IMR-90 (cell line): ENCODE measurements around the gene NTF3. TPM values are rescaled to one million over a fixed set of nuclear protein-coding genes. Genes with fewer than 3 reads are reported as not detected.

ENCODE experiments used
- ATAC-seq: fragments of 200-7000 bp; cut with Tn5 transposase; 2 replicates; pipeline ENCODE4 v1.9.1; 2020; ENCODE audit warnings: low read depth, mild to moderate bottlenecking, moderate library complexity
- BruUV-seq: library from RNA; stranded (reverse); fragments of 400-500 nt; replicated peaks from 2 replicates; lab custom pipeline; 2021; lab: Mats Ljungman, UMichigan
- CTCF ChIA-PET: fragments of 300-600 bp; formaldehyde crosslinking; extraction: SDS; loops from one replicate; lab custom pipeline; 2021; ENCODE audit warnings: antibody characterized with exemption; lab: Yijun Ruan, JAX
- POLR2A ChIA-PET: fragments of 300-600 bp; sonication (Branson Sonifier 250); formaldehyde crosslinking; loops from one replicate; lab custom pipeline; 2022; ENCODE audit warnings: antibody characterized with exemption; ENCODE audit not compliant: unreplicated experiment; lab: Charles Lee
- DNase-seq: peaks from one replicate; pipeline ENCODE4 v3.0.0; 2013
- H2AFZ ChIP-seq: replicated peaks from 2 replicates; pipeline ENCODE3; 2013; ENCODE audit warnings: low read length, mild to moderate bottlenecking; ENCODE audit not compliant: poor library complexity
- H2AK5ac ChIP-seq: 2 replicates; pipeline ENCODE4 v1.6.1; 2013; ENCODE audit warnings: low read depth, low read length, inconsistent platforms
- H2AK9ac ChIP-seq: replicated peaks from 2 replicates; pipeline ENCODE3; 2013; ENCODE audit warnings: mild to moderate bottlenecking, low read depth, low read length, moderate library complexity; ENCODE audit not compliant: poor library complexity
- H2BK120ac ChIP-seq: 2 replicates; pipeline ENCODE4 v1.6.1; 2013; ENCODE audit warnings: low read depth, low read length, inconsistent platforms
- H2BK15ac ChIP-seq: 3 replicates; pipeline ENCODE4 v1.6.1; 2013; ENCODE audit warnings: low read depth, low read length, inconsistent platforms
- H2BK20ac ChIP-seq: 2 replicates; pipeline ENCODE4 v1.6.1; 2013; ENCODE audit warnings: low read depth, mild to moderate bottlenecking, inconsistent platforms, low read length, moderate library complexity
- H2BK5ac ChIP-seq: 2 replicates; pipeline ENCODE4 v1.6.1; 2013; ENCODE audit warnings: mild to moderate bottlenecking, low read depth, low read length, inconsistent platforms; ENCODE audit not compliant: poor library complexity, severe bottlenecking
- H3K14ac ChIP-seq: replicated peaks from 2 replicates; pipeline ENCODE4 v1.6.1; 2013; ENCODE audit warnings: low read depth, low read length, inconsistent platforms
- H3K18ac ChIP-seq: 2 replicates; pipeline ENCODE4 v1.6.1; 2013; ENCODE audit warnings: low read depth, low read length, control low read depth
- H3K23ac ChIP-seq: 2 replicates; pipeline ENCODE4 v1.6.1; 2013; ENCODE audit warnings: low read depth, low read length, inconsistent platforms
- H3K27ac ChIP-seq: 2 replicates; pipeline ENCODE4 v1.5.1; 2013; ENCODE audit warnings: mild to moderate bottlenecking, control low read depth, low read length; ENCODE audit not compliant: insufficient read depth
- H3K27me3 ChIP-seq: 2 replicates; pipeline ENCODE4 v1.6.1; 2013; ENCODE audit warnings: low read length; ENCODE audit not compliant: control insufficient read depth, insufficient read depth
- H3K36me3 ChIP-seq: 2 replicates; pipeline ENCODE4 v1.6.1; 2013; ENCODE audit warnings: low read length, mixed read lengths; ENCODE audit not compliant: control insufficient read depth, insufficient read depth
- H3K4ac ChIP-seq: 2 replicates; pipeline ENCODE4 v1.6.1; 2013; ENCODE audit warnings: low read depth, low read length, inconsistent platforms
- H3K4me1 ChIP-seq: 2 replicates; pipeline ENCODE4 v1.6.1; 2013; ENCODE audit warnings: low read length, mixed read lengths; ENCODE audit not compliant: control insufficient read depth, insufficient read depth
- H3K4me2 ChIP-seq: 2 replicates; pipeline ENCODE4 v1.6.1; 2013; ENCODE audit warnings: low read depth, mild to moderate bottlenecking, control low read depth, low read length, moderate library complexity
- H3K4me3 ChIP-seq: 2 replicates; pipeline ENCODE4 v1.5.1; 2013; ENCODE audit warnings: low read depth, mild to moderate bottlenecking, control low read depth, low read length, moderate library complexity; ENCODE audit not compliant: insufficient read depth
- H3K56ac ChIP-seq: 2 replicates; pipeline ENCODE4 v1.6.1; 2013; ENCODE audit warnings: low read length, inconsistent platforms; ENCODE audit not compliant: insufficient read depth; ENCODE audit errors: extremely low read depth
- H3K79me1 ChIP-seq, 2 experiments: 2 replicates each; pipeline ENCODE4 v1.6.1; 2013; ENCODE audit warnings: low read length in 2 of 2, inconsistent platforms in 1 of 2, low read depth in 1 of 2
- H3K9ac ChIP-seq: 2 replicates; pipeline ENCODE4 v1.6.1; 2013; ENCODE audit warnings: low read depth, low read length, control low read depth
- H3K9me1 ChIP-seq: 2 replicates; pipeline ENCODE4 v1.6.1; 2013; ENCODE audit warnings: low read length, inconsistent platforms; ENCODE audit not compliant: insufficient read depth
- H3K9me3 ChIP-seq: 2 replicates; pipeline ENCODE4 v1.6.1; 2013; ENCODE audit warnings: low read length; ENCODE audit not compliant: control insufficient read depth, insufficient read depth
- H4K20me1 ChIP-seq: 2 replicates; pipeline ENCODE4 v1.6.1; 2013; ENCODE audit warnings: low read length, inconsistent platforms; ENCODE audit not compliant: insufficient read depth
- H4K5ac ChIP-seq: 2 replicates; pipeline ENCODE4 v1.6.1; 2013; ENCODE audit warnings: mild to moderate bottlenecking, low read depth, low read length, control low read depth
- H4K8ac ChIP-seq, 2 experiments: 2 replicates each; pipeline ENCODE4 v1.6.1; 2013; ENCODE audit warnings: low read depth in 2 of 2, low read length in 2 of 2, control low read depth in 1 of 2, inconsistent platforms in 1 of 2
- H4K91ac ChIP-seq: 2 replicates; pipeline ENCODE4 v1.6.1; 2013; ENCODE audit warnings: low read depth, low read length, inconsistent platforms; ENCODE audit not compliant: insufficient read depth
- BHLHE40 ChIP-seq: fragments of 150-350 bp; IDR thresholded peaks from 2 replicates; pipeline ENCODE4 v1.6.1; 2016; ENCODE audit warnings: mild to moderate bottlenecking, low read depth, low read length
- CTCF ChIP-seq: conservative IDR thresholded peaks from 2 replicates; pipeline ENCODE4 v1.5.1; 2012; ENCODE audit warnings: mild to moderate bottlenecking, low read depth, low read length, improper control_type of control experiment
- WGBS, 2 experiments: methylation state at CpG; one replicate each; pipeline versions ENCODE4 v1.1.5 to v1.1.7; 2013; ENCODE audit warnings: missing lambda C conversion rate in 2 of 2; ENCODE audit not compliant: insufficient read length in 1 of 2; ENCODE audit errors: extremely low coverage in 2 of 2; 5-methylcytosine and 5-hydroxymethylcytosine counted together
- dilution Hi-C: fragments of 300-500 bp; cut with HindIII; formaldehyde crosslinking; loops from one replicate; pipeline ENCODE4 v1.14.3; 2018; ENCODE audit warnings: low sequenced_read_pairs; ENCODE audit not compliant: unreplicated experiment
- in situ Hi-C: fragments of 300-500 bp; cut with MboI; formaldehyde crosslinking; loops from 3 replicates; pipeline ENCODE4 v1.14.3; 2019; ENCODE audit warnings: low sequenced_read_pairs, inconsistent platforms, mixed read lengths
- intact Hi-C: fragments of 100-400 bp; cut with micrococcal nuclease; formaldehyde crosslinking; loops from 2 replicates; pipeline ENCODE4 v1.10.0; 2022
- polyA plus RNA-seq, 3 experiments: library from polyadenylated mRNA; depleted of rRNA; stranded (reverse); fragments of >200 nt; gene quantifications; 2 replicates each; pipeline ENCODE4 v1.2.3, GENCODE V29; 2012; ENCODE audit warnings: low replicate concordance in 1 of 3
- total RNA-seq: library from RNA; depleted of rRNA; stranded (reverse); fragments of >200 nt; gene quantifications from 2 replicates; pipeline ENCODE4 v1.2.3, GENCODE V29; 2012

The NTF3 gene
- total and polyA plus RNA-seq, 2 of the 4 experiments (the other 2 are of a cell fraction) = 12.2 to 32.4 TPM

GRCh38 chr12:5467931-5468330 is 36.0 kb downstream of the NTF3 start:
- ATAC-seq (peak; percentile 58), DNase-seq (peak; percentile 73)
- Histone ChIP-seq H3K4me3 (no peak overlapping the region), H3K4ac (peak overlapping the region; percentile 86), H3K79me1 (peaks cover 55 to 97% of the 10 kb centered on the region in 2 experiments), H2BK5ac (peak overlapping the region; percentile 38), H4K20me1 (peaks cover 39% of the 10 kb centered on the region), H2BK20ac (peak overlapping the region; percentile 61; the same call in 1 of the 2 replicates), H2AFZ (no peak overlapping the region), H3K27ac (peak overlapping the region; percentile 65; the same call in 1 of the 2 replicates), H4K8ac (peak overlapping the region in 1 of 2 experiments; percentile 57; a peak in 1 of 4 replicates), H2AK5ac (peak overlapping the region; percentile 70; the same call in 1 of the 2 replicates), H2BK15ac (peak overlapping the region; percentile 18; the same call in 1 of the 3 replicates), H4K5ac (no peak overlapping the region), H3K36me3 (peaks cover 10% of the 10 kb centered on the region), H4K91ac (no peak overlapping the region), H3K9me3 (no peaks in the 10 kb centered on the region), H3K18ac (peak overlapping the region; percentile 24; the same call in 1 of the 2 replicates), H3K14ac (peak overlapping the region; percentile 81), H2BK120ac (no peak overlapping the region; the same call in 1 of the 2 replicates), H3K9me1 (peaks cover 43% of the 10 kb centered on the region), H3K4me1 (peaks cover 44% of the 10 kb centered on the region), H3K27me3 (no peaks in the 10 kb centered on the region), H3K4me2 (peak overlapping the region; percentile 33), H3K23ac (peak overlapping the region; percentile 85; the same call in 1 of the 2 replicates), H3K9ac (peak overlapping the region; percentile 40), H2AK9ac (no peak overlapping the region), H3K56ac (no peak overlapping the region)
- no CpG with 5 or more reads among the region's 2 CpGs for WGBS, 2 experiments
- dilution Hi-C loops = no loop called here
- CTCF ChIA-PET = interaction anchor here (1.0 kb wide), 1 partner anchor 11 kb away, joined by 3 read pairs; no protein-coding TSS in a partner anchor
- no TSS peak for BruUV-seq
- intact Hi-C loops = no loop called here
- in situ Hi-C loops = loop anchor here (25.0 kb wide), 1 partner anchor 819 kb away; no protein-coding TSS in a partner anchor
- POLR2A ChIA-PET = no interaction called here
- no peak for TF ChIP-seq BHLHE40
- TF ChIP-seq CTCF = no peak
